Lung (tissue), 12 donors: ENCODE data around the gene PANK4. TPM values are rescaled to one million over a fixed set of nuclear protein-coding genes. Genes with fewer than 3 reads are reported as not detected.

ENCODE experiments used
- ATAC-seq: fragments of 200-7000 bp; cut with Tn5 transposase; one replicate; pipeline ENCODE4 v1.9.1; 2020; ENCODE audit warnings: moderate number of reproducible peaks; ENCODE audit not compliant: insufficient read depth, low FRiP score
- DNase-seq, 3 donors: peaks; one replicate each; pipeline ENCODE4 v3.0.0-alpha.2; 2013 to 2017
- H3K27ac ChIP-seq, 2 donors: one replicate each; pipeline ENCODE4 v1.5.1; 2013; ENCODE audit warnings: mild to moderate bottlenecking in 2 of 2, moderate library complexity in 2 of 2, control low read depth in 1 of 2, inconsistent platforms in 1 of 2, low read depth in 1 of 2, low read length in 1 of 2
- H3K27me3 ChIP-seq, 3 donors: one replicate each; pipeline ENCODE4 v1.5.1; 2013; ENCODE audit warnings: low read length in 2 of 3; ENCODE audit not compliant: control insufficient read depth in 3 of 3, insufficient read depth in 3 of 3
- H3K36me3 ChIP-seq, 4 donors: one replicate each; pipeline ENCODE4 v1.5.1; 2013; ENCODE audit warnings: low read length in 4 of 4, mild to moderate bottlenecking in 1 of 4, moderate library complexity in 1 of 4; ENCODE audit not compliant: control insufficient read depth in 4 of 4, insufficient read depth in 4 of 4
- H3K4me1 ChIP-seq, 5 donors: one replicate each; pipeline ENCODE4 v1.5.1; 2013; ENCODE audit warnings: low read length in 5 of 5, mild to moderate bottlenecking in 2 of 5, moderate library complexity in 1 of 5; ENCODE audit not compliant: control insufficient read depth in 5 of 5, insufficient read depth in 5 of 5
- H3K4me3 ChIP-seq: one replicate; pipeline ENCODE4 v1.5.1; 2013; ENCODE audit warnings: mild to moderate bottlenecking, control low read depth, moderate library complexity
- H3K9ac ChIP-seq, 2 donors: one replicate each; pipeline ENCODE4 v1.5.1; 2013; ENCODE audit warnings: low read length in 2 of 2, control low read depth in 1 of 2; ENCODE audit not compliant: insufficient read depth in 1 of 2
- H3K9me3 ChIP-seq, 4 donors: one replicate each; pipeline ENCODE4 v1.5.1; 2013; ENCODE audit warnings: low read length in 3 of 4, mild to moderate bottlenecking in 1 of 4, moderate library complexity in 1 of 4; ENCODE audit not compliant: control insufficient read depth in 4 of 4, insufficient read depth in 3 of 4
- CTCF ChIP-seq: IDR thresholded peaks from 2 replicates; pipeline ENCODE4 v1.5.1; 2012; ENCODE audit warnings: mild to moderate bottlenecking; ENCODE audit errors: control extremely low read depth, extremely low read depth
- whole genome bisulfite sequencing, 2 donors: extraction: QIAGEN DNeasy Blood & Tissue Kit; methylation state at CpG; one replicate each; pipeline ENCODE4 v1.1.7; 2013; 5-methylcytosine and 5-hydroxymethylcytosine counted together
- polyA plus RNA-seq, 2 donors: library from polyadenylated mRNA; stranded (reverse); fragments of 200-250 nt; gene quantifications; one replicate each; pipeline ENCODE4 v1.2.1, GENCODE V29; 2013
- total RNA-seq, 2 donors: library from RNA; depleted of rRNA in 1 of 2; stranded (reverse); fragments of >200 nt in 1 of 2; gene quantifications; one replicate each; pipeline ENCODE4 v1.2.1, GENCODE V29; 2014 to 2021
- donor health status: control.
- donor health status: control.
- donor health status: Bipolar disorder and iron deficiency.
- donor health status: healthy.
- donor health status: DM: yes; HTN: yes; CAD: no.

Gene PANK4
- total and polyA plus RNA-seq, 4 donors, result 17.6 to 36.3 (median 21.7) TPM

DNA sequence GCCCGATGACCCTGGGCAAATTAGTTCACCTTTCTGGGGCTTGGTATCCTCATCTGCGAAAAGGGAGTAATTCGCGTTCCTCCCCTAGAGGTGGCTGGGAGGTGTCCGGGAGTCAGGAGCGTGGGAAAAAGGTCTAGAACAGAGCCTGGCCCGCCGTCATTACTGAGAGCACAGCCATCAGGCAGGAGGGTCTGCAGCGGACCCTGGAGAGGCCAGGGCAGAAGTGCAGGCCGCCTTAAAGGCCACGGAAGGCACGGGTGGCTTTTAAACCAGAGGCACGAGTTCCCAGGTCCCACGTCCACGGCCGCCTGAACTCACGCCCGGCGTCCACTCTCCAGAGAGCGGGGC, 850 bp downstream of the PANK4 start:
- peaks cover 10 to 35% (median 22%) of the 10 kb centered on the region in 5 donors for H3K4me1 ChIP-seq

DNA sequence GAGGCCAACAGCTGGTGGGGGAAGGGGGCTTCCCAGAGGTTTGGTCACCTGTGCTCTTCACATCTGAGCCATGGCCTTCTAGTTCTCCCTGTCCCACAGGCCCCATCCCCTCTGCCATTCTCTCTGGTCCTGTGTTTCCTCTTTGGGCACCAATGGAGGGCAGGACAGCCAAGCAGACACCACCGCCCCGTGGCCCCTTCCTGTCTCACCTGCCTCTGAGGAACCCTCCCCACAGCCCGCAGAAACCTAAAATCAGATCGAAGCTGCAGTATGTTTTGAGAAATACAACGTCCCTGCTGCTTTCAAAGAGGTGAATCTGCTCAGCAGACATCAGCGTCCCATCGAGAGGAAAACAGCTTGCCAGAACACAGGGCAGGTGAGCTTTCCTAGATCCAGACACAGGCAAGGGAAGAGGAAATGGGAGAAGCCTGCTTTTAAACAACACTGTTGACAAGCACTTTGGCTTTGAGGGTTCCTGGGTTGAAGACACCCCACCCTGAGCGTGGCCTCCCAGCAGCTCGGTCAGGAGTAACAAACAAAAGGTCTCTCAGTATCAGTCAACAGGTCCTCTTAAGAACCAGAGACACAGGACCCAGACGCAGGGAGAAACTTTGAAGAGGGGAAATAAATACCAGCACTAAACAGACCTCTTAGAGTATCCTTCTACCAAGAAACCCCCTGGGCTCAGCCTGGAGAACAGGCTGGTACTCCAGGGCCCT, 2.3 kb downstream of the PANK4 start:
- WGBS, 2 donors, result 57 to 61% methylated on average over 10 of the region's 10 CpGs
- H3K27ac ChIP-seq, result peak overlapping the region in 1 of 2 donors; percentile 2

More for the DNA sequence above, 850 bp downstream of the PANK4 start:
- Histone ChIP-seq H3K27me3 (peaks cover 0 to 23% (median 6%) of the 10 kb centered on the region in 3 donors), H3K9me3 (no peaks in the 10 kb centered on the region), H3K9ac (peak overlapping the region in 1 of 2 donors; percentile 67), H3K27ac (peak overlapping the region; percentile 54 to 62), H3K36me3 (peaks cover under 1 to 10% (median 7%) of the 10 kb centered on the region in 4 donors), H3K4me3 (peak overlapping the region; percentile 94)
- no peak for DNase-seq
- no peak for TF ChIP-seq CTCF
- 6 to 7% methylated on average over 20 of the region's 20 CpGs for WGBS, 2 donors
- no peak for ATAC-seq

DNA sequence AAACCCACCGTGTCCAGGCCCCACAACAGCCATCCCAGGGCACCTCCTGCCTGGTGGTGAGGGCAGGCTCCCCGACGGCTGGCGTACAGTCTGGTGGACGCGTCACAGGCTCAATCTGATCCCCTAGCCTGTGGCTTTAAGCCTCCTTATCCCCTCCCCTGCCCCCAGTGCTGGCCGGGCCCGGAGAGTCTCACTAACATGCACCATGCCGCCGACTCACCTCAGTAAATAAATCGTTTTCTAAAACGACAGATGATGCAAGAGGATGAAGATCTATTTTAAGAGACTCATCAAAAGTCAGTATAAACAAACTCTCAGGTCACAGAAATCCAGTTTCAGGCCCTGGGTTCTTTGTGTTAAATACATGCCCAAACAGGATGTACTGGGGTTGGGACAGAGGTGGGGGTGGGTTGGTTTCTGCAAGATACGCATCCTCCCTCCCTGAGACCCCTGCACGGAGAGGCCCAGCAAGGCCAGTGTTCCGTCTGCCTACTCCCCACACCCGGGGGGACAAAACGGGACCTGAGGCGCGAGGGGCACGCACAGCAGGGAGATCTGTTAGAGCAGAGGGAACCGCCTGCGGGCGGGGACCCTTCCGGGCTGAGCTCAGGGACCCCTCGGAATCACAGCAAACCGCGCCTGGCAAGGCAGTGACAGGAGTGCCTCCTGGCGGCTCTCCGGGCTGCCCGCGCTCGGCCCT, 3.1 kb downstream of the PANK4 start:
- no peak for DNase-seq
- Histone ChIP-seq H3K4me1 (peaks cover 9 to 29% (median 22%) of the 10 kb centered on the region in 5 donors), H3K9me3 (no peaks in the 10 kb centered on the region), H3K27ac (peak overlapping the region in 1 of 2 donors; percentile 11), H3K9ac (no peak overlapping the region), H3K27me3 (peaks cover 0 to 11% (median 0%) of the 10 kb centered on the region in 3 donors), H3K36me3 (peaks cover 7 to 32% (median 19%) of the 10 kb centered on the region in 4 donors), H3K4me3 (no peak overlapping the region)
- no peak for ATAC-seq
- no peak for TF ChIP-seq CTCF
- WGBS, 2 donors, result 59 to 65% methylated on average over 28 to 32 of the region's 32 CpGs

More for the DNA sequence above, 2.3 kb downstream of the PANK4 start:
- DNase-seq (no peak), ATAC-seq (no peak)
- no peak overlapping the region for H3K4me3 ChIP-seq
- peaks cover 9 to 29% (median 22%) of the 10 kb centered on the region in 5 donors for H3K4me1 ChIP-seq
- no peak for TF ChIP-seq CTCF
- H3K27me3 ChIP-seq, result peaks cover 0 to 18% (median 5%) of the 10 kb centered on the region in 3 donors
- H3K9ac ChIP-seq, result no peak overlapping the region
- H3K9me3 ChIP-seq, result no peaks in the 10 kb centered on the region
- H3K36me3 ChIP-seq, result peaks cover 7 to 25% (median 12%) of the 10 kb centered on the region in 4 donors
